Measurements from ENCODE around the gene CD74.
"Not testable (repeated sequence)": the region's sequence is repeated elsewhere in the genome, so short reads cannot be mapped to it uniquely, and the experiment has no call there.

Gene CD74

GRCh38 chr5:150422075-150422474 is 9.4 kb upstream of the CD74 start:
- Histone ChIP-seq H3K4me3 (ENCODE audit: low read depth in 1 of 2, low read length in 2 of 2) (no peak overlapping the region), H3K4me1 (ENCODE audit: insufficient read depth, low read length) (no peaks in the 10 kb centered on the region), H3K9me3 (ENCODE audit: low read length) (no peaks in the 10 kb centered on the region), H3K9ac (ENCODE audit: low read length) (no peak overlapping the region), H3K36me3 (ENCODE audit: insufficient read depth, low read length) (no peaks in the 10 kb centered on the region), H3K27me3 (ENCODE audit: control insufficient read depth in 1 of 2, insufficient read depth in 2 of 2, low read length in 2 of 2) (no peaks in the 10 kb centered on the region), H3K27ac (ENCODE audit: low read depth, low read length) (no peak overlapping the region)

DNA sequence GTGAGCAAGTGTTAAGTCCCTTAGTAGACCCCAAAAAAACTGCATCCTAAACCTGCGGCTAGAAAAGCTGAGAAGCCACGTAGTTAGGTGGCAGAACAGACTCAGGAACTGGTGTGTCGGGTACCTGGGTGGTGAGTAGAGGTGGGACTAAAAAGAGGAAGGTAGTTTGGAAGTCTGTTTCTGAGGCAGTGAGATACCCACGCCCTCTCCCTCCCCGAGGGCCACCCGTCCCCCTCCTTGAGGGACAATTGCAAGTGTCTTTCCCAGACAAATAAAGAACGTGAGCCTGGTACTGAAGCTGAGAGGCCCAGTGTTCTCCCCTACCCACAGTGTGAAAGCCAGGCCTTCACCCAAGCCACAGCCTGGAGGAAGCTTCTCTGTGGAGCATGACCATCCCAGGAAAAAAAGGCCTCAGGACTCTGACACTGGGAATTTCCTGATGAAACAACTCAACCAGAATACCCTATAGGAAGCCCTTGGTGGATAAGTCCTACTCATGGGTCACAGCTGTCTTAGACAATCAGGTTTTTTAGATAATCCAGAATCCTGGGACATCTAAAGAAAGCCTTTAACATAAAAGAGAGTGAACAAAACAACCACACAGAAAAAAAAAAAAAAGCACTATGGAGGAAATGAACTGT is 7.0 kb upstream of the CD74 start:
- Histone ChIP-seq H3K27me3 (ENCODE audit: control insufficient read depth in 1 of 2, insufficient read depth in 2 of 2, low read length in 2 of 2) (no peaks in the 10 kb centered on the region), H3K36me3 (ENCODE audit: insufficient read depth, low read length) (no peaks in the 10 kb centered on the region), H3K9ac (ENCODE audit: low read length) (no peak overlapping the region), H3K4me3 (ENCODE audit: low read depth in 1 of 2, low read length in 2 of 2) (no peak overlapping the region), H3K27ac (ENCODE audit: low read depth, low read length) (no peak overlapping the region), H3K4me1 (ENCODE audit: insufficient read depth, low read length) (no peaks in the 10 kb centered on the region), H3K9me3 (ENCODE audit: low read length) (no peaks in the 10 kb centered on the region)

DNA sequence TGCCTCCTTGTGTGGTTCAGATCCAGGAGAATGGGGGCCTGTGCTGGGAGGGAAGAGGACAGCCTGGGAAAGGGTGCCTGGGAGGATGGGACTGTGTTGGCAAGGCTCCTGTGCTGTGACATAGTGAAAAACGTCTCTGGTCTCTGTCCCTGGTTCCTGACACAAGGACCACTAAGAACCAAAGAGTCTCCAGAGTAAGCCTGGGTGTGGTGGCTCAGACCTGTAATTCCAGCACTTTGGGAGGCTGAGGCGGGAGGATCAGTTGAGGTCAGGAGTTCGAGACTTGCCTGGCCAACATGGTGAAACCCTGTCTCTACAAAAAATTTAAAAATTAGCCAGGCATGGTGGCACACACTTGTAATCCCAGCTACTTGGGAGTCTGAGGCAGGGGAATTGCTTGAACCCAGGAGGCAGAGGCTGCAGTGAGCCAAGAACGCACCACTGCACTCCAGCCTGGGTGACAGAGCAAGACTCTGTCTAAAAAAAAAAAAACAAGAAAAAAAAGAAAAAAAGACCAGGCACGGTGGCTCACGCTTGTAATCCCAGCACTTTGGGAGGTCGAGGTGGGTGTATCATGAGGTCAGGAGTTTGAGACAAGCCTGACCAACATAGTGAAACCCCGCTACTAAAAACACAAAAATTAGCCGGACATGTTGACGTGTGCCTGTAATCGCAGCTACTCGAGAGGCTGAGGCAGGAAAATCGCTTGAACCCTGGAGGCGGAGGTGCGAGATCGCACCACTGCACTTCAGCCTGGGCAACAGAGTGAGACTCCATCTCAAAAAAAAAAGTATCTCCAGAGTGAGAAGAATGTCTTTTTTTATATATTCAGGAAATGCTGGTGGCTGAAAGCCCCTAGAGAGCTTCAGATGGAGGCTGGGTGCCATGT is 1.4 kb upstream of the CD74 start:
- not testable (repeated sequence) for H3K9ac ChIP-seq (ENCODE audit: low read length)
- H3K4me1 ChIP-seq (ENCODE audit: insufficient read depth, low read length) = peaks cover 21% of the 10 kb centered on the region

GRCh38 chr5:150413176-150413901 is 629 bp upstream of the CD74 start:
- Histone ChIP-seq H3K9ac (ENCODE audit: low read length) (peak overlapping the region; percentile 22), H3K27me3 (ENCODE audit: control insufficient read depth in 1 of 2, insufficient read depth in 2 of 2, low read length in 2 of 2) (no peaks in the 10 kb centered on the region), H3K9me3 (ENCODE audit: low read length) (no peaks in the 10 kb centered on the region), H3K27ac (ENCODE audit: low read depth, low read length) (peak overlapping the region; percentile 45), H3K36me3 (ENCODE audit: insufficient read depth, low read length) (no peaks in the 10 kb centered on the region), H3K4me3 (ENCODE audit: low read depth in 1 of 2, low read length in 2 of 2) (peak overlapping the region; percentile 38 to 61), H3K4me1 (ENCODE audit: insufficient read depth, low read length) (peaks cover 21% of the 10 kb centered on the region)

More for the DNA sequence above, 1.4 kb upstream of the CD74 start:
- H3K4me3 ChIP-seq (ENCODE audit: low read depth in 1 of 2, low read length in 2 of 2); H3K9me3 ChIP-seq (ENCODE audit: low read length); H3K36me3 ChIP-seq (ENCODE audit: insufficient read depth, low read length); H3K27ac ChIP-seq (ENCODE audit: low read depth, low read length); H3K27me3 ChIP-seq (ENCODE audit: control insufficient read depth in 1 of 2, insufficient read depth in 2 of 2, low read length in 2 of 2): not testable (repeated sequence)

GRCh38 chr5:150411245-150411979 is 1.3 kb downstream of the CD74 start:
- peak overlapping the region; percentile 3 to 61 for H3K4me3 ChIP-seq (ENCODE audit: low read depth in 1 of 2, low read length in 2 of 2)
- H3K27me3 ChIP-seq (ENCODE audit: control insufficient read depth in 1 of 2, insufficient read depth in 2 of 2, low read length in 2 of 2) = no peaks in the 10 kb centered on the region
- H3K36me3 ChIP-seq (ENCODE audit: insufficient read depth, low read length) = peaks cover 4% of the 10 kb centered on the region
- peak overlapping the region; percentile 14 for H3K9ac ChIP-seq (ENCODE audit: low read length)
- H3K4me1 ChIP-seq (ENCODE audit: insufficient read depth, low read length) = peaks cover 21% of the 10 kb centered on the region
- H3K27ac ChIP-seq (ENCODE audit: low read depth, low read length) = peak overlapping the region; percentile 64
- no peaks in the 10 kb centered on the region for H3K9me3 ChIP-seq (ENCODE audit: low read length)

DNA sequence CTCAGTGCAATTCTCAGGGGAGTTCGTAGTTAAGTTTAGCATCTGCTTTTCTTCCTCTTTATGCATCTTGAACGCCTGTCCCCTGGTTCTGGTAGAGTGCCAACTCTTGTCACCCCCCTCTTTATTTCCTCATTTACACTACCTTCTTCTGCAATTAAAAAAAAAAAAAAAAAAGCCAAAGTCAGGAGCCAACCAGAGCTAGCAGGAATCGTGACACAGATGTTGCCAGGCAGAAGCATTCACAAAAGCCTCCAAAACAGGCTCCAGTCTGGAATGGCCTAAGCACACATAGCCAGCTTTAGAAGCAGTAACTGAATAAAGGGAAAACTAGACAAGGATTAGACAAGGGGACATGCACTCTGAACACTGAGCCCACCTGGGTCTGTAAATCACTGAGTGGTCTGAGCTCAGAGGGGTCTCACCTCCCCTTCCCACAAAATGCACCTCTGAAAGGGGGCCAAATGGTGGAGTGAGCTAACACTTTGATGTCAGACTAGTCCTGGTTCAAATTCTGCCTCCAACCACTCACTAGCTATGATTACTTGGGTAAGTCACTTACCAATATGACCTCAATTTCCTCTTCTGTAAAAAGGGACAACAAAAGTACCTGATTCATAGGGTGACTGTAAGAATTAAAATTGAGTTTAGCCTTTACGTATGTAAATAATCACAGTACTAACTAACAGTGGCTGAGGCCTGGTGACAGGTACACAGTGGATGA is 2.0 kb downstream of the CD74 start:
- peak overlapping the region in 1 of 2 donors; percentile 44 for H3K4me3 ChIP-seq (ENCODE audit: low read depth in 1 of 2, low read length in 2 of 2)

DNA sequence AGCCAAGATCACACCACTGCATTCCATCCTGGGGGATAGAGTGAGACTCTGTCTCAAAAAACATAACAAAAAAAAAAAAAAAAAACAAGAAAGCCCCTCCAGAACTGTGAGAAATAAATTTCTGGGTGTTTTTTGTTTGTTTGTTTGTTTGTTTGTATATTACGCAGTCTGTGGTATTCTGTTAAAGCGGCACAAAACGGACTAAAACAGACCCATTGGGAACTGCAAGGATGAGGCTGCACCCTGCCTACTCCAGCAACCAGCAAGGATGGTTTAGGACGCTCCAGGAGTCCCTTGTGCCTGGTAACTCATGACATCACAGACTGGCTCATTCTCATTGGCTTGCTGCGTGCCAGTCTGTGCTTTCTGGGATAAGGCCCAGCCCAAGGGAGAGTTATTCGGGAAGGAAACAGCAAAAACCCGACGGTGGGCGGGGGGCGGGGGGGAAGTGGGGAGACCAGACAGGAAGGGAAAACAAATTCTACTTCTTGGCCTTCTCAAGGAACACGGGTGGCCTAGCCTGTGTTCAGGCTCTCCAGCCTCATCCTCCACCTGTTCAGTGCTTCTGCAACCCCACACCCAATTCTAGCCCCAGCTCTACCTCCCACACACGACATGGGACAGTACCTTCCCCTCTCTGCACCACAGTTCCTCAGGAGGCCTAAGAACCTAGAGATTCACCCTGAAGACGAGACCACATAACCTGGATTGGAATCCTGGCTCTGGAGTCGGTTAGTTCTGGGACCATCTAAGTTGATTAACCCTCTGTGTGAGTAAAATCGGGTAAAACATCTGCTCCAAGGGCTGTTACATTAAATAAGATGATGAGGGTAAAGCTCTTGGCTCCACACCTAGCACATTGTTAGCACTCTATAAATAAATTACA is 2.8 kb downstream of the CD74 start:
- H3K27me3 ChIP-seq (ENCODE audit: control insufficient read depth in 1 of 2, insufficient read depth in 2 of 2, low read length in 2 of 2) = no peaks in the 10 kb centered on the region
- peak overlapping the region; percentile 28 for H3K27ac ChIP-seq (ENCODE audit: low read depth, low read length)
- no peaks in the 10 kb centered on the region for H3K9me3 ChIP-seq (ENCODE audit: low read length)
- H3K4me3 ChIP-seq (ENCODE audit: low read depth in 1 of 2, low read length in 2 of 2) = peak overlapping the region; percentile 6 to 44
- peaks cover 8% of the 10 kb centered on the region for H3K36me3 ChIP-seq (ENCODE audit: insufficient read depth, low read length)
- H3K4me1 ChIP-seq (ENCODE audit: insufficient read depth, low read length) = peaks cover 21% of the 10 kb centered on the region
- H3K9ac ChIP-seq (ENCODE audit: low read length) = peak overlapping the region; percentile 16

More for the DNA sequence above, 2.0 kb downstream of the CD74 start:
- Histone ChIP-seq H3K36me3 (ENCODE audit: insufficient read depth, low read length) (peaks cover 7% of the 10 kb centered on the region), H3K9me3 (ENCODE audit: low read length) (no peaks in the 10 kb centered on the region), H3K9ac (ENCODE audit: low read length) (peak overlapping the region; percentile 4), H3K4me1 (ENCODE audit: insufficient read depth, low read length) (peaks cover 21% of the 10 kb centered on the region), H3K27me3 (ENCODE audit: control insufficient read depth in 1 of 2, insufficient read depth in 2 of 2, low read length in 2 of 2) (no peaks in the 10 kb centered on the region), H3K27ac (ENCODE audit: low read depth, low read length) (peak overlapping the region; percentile 64)

DNA sequence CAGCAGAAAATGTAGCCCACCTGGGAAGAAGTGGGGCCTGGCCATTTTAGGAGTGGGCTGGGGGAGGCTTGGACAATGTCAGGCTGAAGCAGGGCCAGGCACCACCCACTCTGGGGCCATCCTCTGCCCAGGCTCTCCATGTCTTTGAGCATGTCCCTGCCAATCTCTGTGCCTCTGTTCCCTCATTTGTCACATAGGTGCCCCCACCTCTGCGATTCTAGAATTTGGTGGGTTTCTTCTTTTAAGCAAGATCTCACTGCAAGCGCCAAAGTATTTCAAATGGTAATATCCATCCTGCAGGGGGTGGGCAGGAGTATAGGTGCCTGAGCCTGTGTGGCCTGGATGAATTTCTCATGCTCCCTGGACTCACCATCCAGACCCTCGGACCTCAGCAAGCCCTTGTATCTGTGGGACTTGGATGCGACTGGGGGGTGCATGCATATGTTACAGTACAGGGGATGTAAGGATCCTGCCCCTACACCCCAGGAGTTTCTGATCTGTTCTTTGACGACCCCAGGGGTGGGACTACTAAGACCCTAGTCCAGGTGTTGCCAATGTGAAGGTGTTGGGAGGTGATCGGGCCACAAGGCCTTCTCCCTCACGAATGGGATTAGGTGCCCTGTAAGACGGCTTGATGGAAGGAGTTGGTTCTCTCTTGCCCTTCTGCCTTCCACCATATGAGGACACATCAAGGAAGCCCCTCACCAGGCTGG is 4.3 kb downstream of the CD74 start:
- H3K27me3 ChIP-seq (ENCODE audit: control insufficient read depth in 1 of 2, insufficient read depth in 2 of 2, low read length in 2 of 2) = no peaks in the 10 kb centered on the region
- H3K9ac ChIP-seq (ENCODE audit: low read length) = no peak overlapping the region
- H3K27ac ChIP-seq (ENCODE audit: low read depth, low read length) = no peak overlapping the region
- H3K9me3 ChIP-seq (ENCODE audit: low read length) = no peaks in the 10 kb centered on the region
- H3K4me3 ChIP-seq (ENCODE audit: low read depth in 1 of 2, low read length in 2 of 2) = no peak overlapping the region
- peaks cover 18% of the 10 kb centered on the region for H3K4me1 ChIP-seq (ENCODE audit: insufficient read depth, low read length)
- peaks cover 13% of the 10 kb centered on the region for H3K36me3 ChIP-seq (ENCODE audit: insufficient read depth, low read length)

- H3K4me3 ChIP-seq (ENCODE audit: low read depth in 1 of 2, low read length in 2 of 2) = no peak overlapping the region
- H3K9ac ChIP-seq (ENCODE audit: low read length) = no peak overlapping the region
- peaks cover 13% of the 10 kb centered on the region for H3K4me1 ChIP-seq (ENCODE audit: insufficient read depth, low read length)
- peaks cover 13% of the 10 kb centered on the region for H3K36me3 ChIP-seq (ENCODE audit: insufficient read depth, low read length)
- no peaks in the 10 kb centered on the region for H3K9me3 ChIP-seq (ENCODE audit: low read length)
- no peak overlapping the region for H3K27ac ChIP-seq (ENCODE audit: low read depth, low read length)
- no peaks in the 10 kb centered on the region for H3K27me3 ChIP-seq (ENCODE audit: control insufficient read depth in 1 of 2, insufficient read depth in 2 of 2, low read length in 2 of 2)
Measured at GRCh38 chr5:150407096-150407720, 5.5 kb downstream of the CD74 start.
